ENCODE results near the gene GATD1.

GRCh38 chr11:761526-762108 is 15.7 kb downstream of the GATD1 start:
- TF ChIP-seq CTCF (IDR thresholded peaks at IDR 0.05): no peak
- no peak for TF ChIP-seq POLR2A (IDR thresholded peaks at IDR 0.05)

All from body of pancreas (tissue), 4 donors.